Fibroblast of lung (primary cell): ENCODE data around the gene SCYGR6. TPM values are rescaled to one million over a fixed set of nuclear protein-coding genes. Genes with fewer than 3 reads are reported as not detected.
"Not testable (repeated sequence)": the region's sequence is repeated elsewhere in the genome, so short reads cannot be mapped to it uniquely, and the experiment has no call there.

Experiments
- DNase-seq, 2 donors: peaks; one replicate each; pipeline versions ENCODE4 v3.0.0 to v3.0.0-alpha.2; 2010; ENCODE audit warnings: low read depth in 2 of 2
- H2AFZ ChIP-seq: 2 replicates; pipeline ENCODE4 v1.5.1; 2012; ENCODE audit warnings: low read length, control low read depth, inconsistent platforms
- H3K27ac ChIP-seq: 2 replicates; pipeline ENCODE4 v1.5.1; 2011; ENCODE audit warnings: low read length, control low read depth; ENCODE audit not compliant: insufficient read depth
- H3K27me3 ChIP-seq: 2 replicates; pipeline ENCODE4 v1.5.1; 2011; ENCODE audit warnings: mild to moderate bottlenecking, low read length; ENCODE audit not compliant: control insufficient read depth, insufficient read depth
- H3K36me3 ChIP-seq: 2 replicates; pipeline ENCODE4 v1.5.1; 2011; ENCODE audit warnings: low read length; ENCODE audit not compliant: control insufficient read depth, insufficient read depth
- H3K4me1 ChIP-seq: 2 replicates; pipeline ENCODE4 v1.5.1; 2011; ENCODE audit warnings: low read length; ENCODE audit not compliant: control insufficient read depth, insufficient read depth; ENCODE audit errors: extremely low read depth
- H3K4me2 ChIP-seq: 2 replicates; pipeline ENCODE4 v1.5.1; 2011; ENCODE audit warnings: low read length, control low read depth; ENCODE audit not compliant: insufficient read depth; ENCODE audit errors: extremely low read depth
- H3K4me3 ChIP-seq, 4 experiments: fragments of 200-600 bp in 1 of 4; sonication (generic) in 1 of 4; replicated peaks in 1 of 4; 2 replicates each; pipeline ENCODE4 v1.5.1; 2011 to 2016; ENCODE audit warnings: low read length in 4 of 4, low read depth in 3 of 4, mild to moderate bottlenecking in 3 of 4, control low read depth in 2 of 4, inconsistent platforms in 1 of 4, mixed read lengths in 1 of 4; ENCODE audit not compliant: insufficient read depth in 1 of 4; ENCODE audit errors: control extremely low read depth in 1 of 4
- H3K79me2 ChIP-seq: 2 replicates; pipeline ENCODE4 v1.5.1; 2012; ENCODE audit warnings: mild to moderate bottlenecking, low read length, inconsistent platforms; ENCODE audit not compliant: control insufficient read depth, insufficient read depth
- H3K9ac ChIP-seq: 2 replicates; pipeline ENCODE4 v1.5.1; 2011; ENCODE audit warnings: mild to moderate bottlenecking, low read length, control low read depth; ENCODE audit not compliant: insufficient read depth
- H3K9me3 ChIP-seq: 2 replicates; pipeline ENCODE4 v1.5.1; 2012; ENCODE audit warnings: low read depth, low read length; ENCODE audit not compliant: control insufficient read depth, insufficient read depth
- H4K20me1 ChIP-seq: 2 replicates; pipeline ENCODE4 v1.5.1; 2011; ENCODE audit warnings: low read length; ENCODE audit not compliant: control insufficient read depth, insufficient read depth; ENCODE audit errors: extremely low read depth
- CTCF ChIP-seq, 2 donors: IDR thresholded peaks in 1 of 2; conservative IDR thresholded peaks in 1 of 2; 1 replicate in 1 of 2; 2 replicates in 1 of 2; pipeline ENCODE4 v1.5.1; 2011 to 2012; ENCODE audit warnings: low read length in 2 of 2, control low read depth in 1 of 2, inconsistent platforms in 1 of 2, low read depth in 1 of 2, mild to moderate bottlenecking in 1 of 2
- EZH2 ChIP-seq: IDR thresholded peaks from 2 replicates; pipeline ENCODE4 v1.5.1; 2012; ENCODE audit warnings: low read length, control low read depth, mild to moderate bottlenecking; ENCODE audit errors: missing control alignments
- polyA plus RNA-seq, 2 donors: library from polyadenylated mRNA; depleted of rRNA in 1 of 2; stranded (reverse) in 1 of 2; unstranded in 1 of 2; fragments of >200 nt; gene quantifications; 2 replicates each; pipeline ENCODE4 v1.2.1, GENCODE V29; 2011 to 2012; ENCODE audit warnings: missing spikeins in 1 of 2
- total RNA-seq: library from RNA; depleted of rRNA; stranded (reverse); fragments of >200 nt; gene quantifications from 2 replicates; pipeline ENCODE4 v1.2.1, GENCODE V29; 2014

SCYGR6 gene
- total and polyA plus RNA-seq, 2 donors (not counting 1 experiment from before 2014, with no cell fraction given): not detected

- Histone ChIP-seq H3K4me1 (no peaks in the 10 kb centered on the region), H3K27ac (no peak overlapping the region), H3K4me3 (no peak overlapping the region), H2AFZ (no peak overlapping the region), H3K27me3 (no peaks in the 10 kb centered on the region), H3K36me3 (no peaks in the 10 kb centered on the region), H4K20me1 (no peaks in the 10 kb centered on the region), H3K79me2 (no peaks in the 10 kb centered on the region), H3K9ac (no peak overlapping the region), H3K9me3 (no peaks in the 10 kb centered on the region), H3K4me2 (no peak overlapping the region)
- TF ChIP-seq EZH2 (no peak), CTCF (conservative IDR thresholded peaks at IDR 0.05 in 1 of 2, IDR thresholded peaks at IDR 0.05 in 1 of 2; ENCODE audit: low read depth in 1 of 2, low read length in 2 of 2) (no peak)
- DNase-seq: no peak
These were observed 14.8 kb upstream of the SCYGR6 start for GRCh38 chr2:227739351-227739750.

- H3K9ac ChIP-seq: no peak within 1 kb of the TSS
- no peaks in the 10 kb centered on the region for H3K36me3 ChIP-seq
- DNase-seq: no peak
- no peaks in the 10 kb centered on the region for H3K79me2 ChIP-seq
- H2AFZ ChIP-seq: no peak within 1 kb of the TSS
- no peaks in the 10 kb centered on the region for H3K9me3 ChIP-seq
- no peaks in the 10 kb centered on the region for H3K4me1 ChIP-seq
- H3K27me3 ChIP-seq: no peaks in the 10 kb centered on the region
- no peaks in the 10 kb centered on the region for H4K20me1 ChIP-seq
- H3K4me3 ChIP-seq: no peak within 1 kb of the TSS
- H3K4me2 ChIP-seq: no peak within 1 kb of the TSS
- H3K27ac ChIP-seq: no peak within 1 kb of the TSS
- TF ChIP-seq CTCF (conservative IDR thresholded peaks at IDR 0.05 in 1 of 2, IDR thresholded peaks at IDR 0.05 in 1 of 2; ENCODE audit: low read depth in 1 of 2, low read length in 2 of 2) (no peak), EZH2 (no peak)
These were observed 3.5 kb upstream of the SCYGR6 start, which contains the start of gene SCYGR7 for GRCh38 chr2:227728035-227728434. Gene SCYGR7 (plus strand): TSS chr2:227728335. CDS start chr2:227728335, 0 bp downstream.

GRCh38 chr2:227722821-227723220 is 1.7 kb downstream of the SCYGR6 start:
- H3K79me2 ChIP-seq, H3K9me3 ChIP-seq, H3K4me1 ChIP-seq, H3K9ac ChIP-seq, H4K20me1 ChIP-seq, H3K27me3 ChIP-seq, H3K27ac ChIP-seq, H3K4me3 ChIP-seq, H3K4me2 ChIP-seq, H3K36me3 ChIP-seq, DNase-seq, H2AFZ ChIP-seq: not testable (repeated sequence)
